Activated CD8-positive, alpha-beta T cell treated with anti-CD3 and anti-CD28 coated beads for 36 hours (primary cell): ENCODE results near the gene TOX3. TPM values are rescaled to one million over a fixed set of nuclear protein-coding genes. Genes with fewer than 3 reads are reported as not detected.

Source experiments
- ATAC-seq: fragments of 200-7000 bp; cut with Tn5 transposase; one replicate; pipeline ENCODE4 v1.10.0; 2021; ENCODE audit warnings: mild to moderate bottlenecking, moderate library complexity
- CTCF ChIA-PET: fragments of 350-600 bp; sonication (Branson Sonifier 250); formaldehyde crosslinking; loops from one replicate; lab custom pipeline; 2021; ENCODE audit warnings: antibody characterized with exemption; lab: Charles Lee
- POLR2A ChIA-PET: fragments of 350-600 bp; sonication (Branson Sonifier 250); formaldehyde crosslinking; loops from one replicate; lab custom pipeline; 2021; ENCODE audit warnings: antibody characterized with exemption; lab: Charles Lee
- DNase-seq: peaks from one replicate; pipeline ENCODE4 v3.0.0-alpha.2; 2020
- H3K27ac Mint-ChIP-seq: one replicate; pipeline ENCODE4 v1.8.0; 2021; ENCODE audit warnings: mild to moderate bottlenecking, mixed read lengths
- H3K27me3 Mint-ChIP-seq: one replicate; pipeline ENCODE4 v1.8.0; 2021; ENCODE audit warnings: mixed read lengths
- H3K36me3 Mint-ChIP-seq: one replicate; pipeline ENCODE4 v1.8.0; 2021; ENCODE audit warnings: low read depth, mixed read lengths
- H3K4me1 Mint-ChIP-seq: one replicate; pipeline ENCODE4 v1.8.0; 2021; ENCODE audit warnings: low read depth, mixed read lengths
- H3K4me3 Mint-ChIP-seq: one replicate; pipeline ENCODE4 v1.8.0; 2021; ENCODE audit warnings: mild to moderate bottlenecking, moderate library complexity, mixed read lengths
- H3K9me3 Mint-ChIP-seq: one replicate; pipeline ENCODE4 v1.8.0; 2021; ENCODE audit warnings: mixed read lengths
- intact Hi-C: fragments of 100-400 bp; cut with micrococcal nuclease; formaldehyde crosslinking; loops from one replicate; pipeline ENCODE4 v1.10.0; 2022
- total RNA-seq, 2 experiments: library from RNA; stranded (reverse); gene quantifications; one replicate each; pipeline ENCODE4 v1.2.3, GENCODE V29; 2021
- TF ChIP-seq, protein P1 (sequence below): fragments of 200-600 bp; IDR thresholded peaks from one replicate; pipeline ENCODE4 v1.8.0; 2022; ENCODE audit warnings: antibody characterized with exemption, mild to moderate bottlenecking

The TOX3 gene
- total RNA-seq, 2 experiments from 2014 or later = not detected

DNA sequence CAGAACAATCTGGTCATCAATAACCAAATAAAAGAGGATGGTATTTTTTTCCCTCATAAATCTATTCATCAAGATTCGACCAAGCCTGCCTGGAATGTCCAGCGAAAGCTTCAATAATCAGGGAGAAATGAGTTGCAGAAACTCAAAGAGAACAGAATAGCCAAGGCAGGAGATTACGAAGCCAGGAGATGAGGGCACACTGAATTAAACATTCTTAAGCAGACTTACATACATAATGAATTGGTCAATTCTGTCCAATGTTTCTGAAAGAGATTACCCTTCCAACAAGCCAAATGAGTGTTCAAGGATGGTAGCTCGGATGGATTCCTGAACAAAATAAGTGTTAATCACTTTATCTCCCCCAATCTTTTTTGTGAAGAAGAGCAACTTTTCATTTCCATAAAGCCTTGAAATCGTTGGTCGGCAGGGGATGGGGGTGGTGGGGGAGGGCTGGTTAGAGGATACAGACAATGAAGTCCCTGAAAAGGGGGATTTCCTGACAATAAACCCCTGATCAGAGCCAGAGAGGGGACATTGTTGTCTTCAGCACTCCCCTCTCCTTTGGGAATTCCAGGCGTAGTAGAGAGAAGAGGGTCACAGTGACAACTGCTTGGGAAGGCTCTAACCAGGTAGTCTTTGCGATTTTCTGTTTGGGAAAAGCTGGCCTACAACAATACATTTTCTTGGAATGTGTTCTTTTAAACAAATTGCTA, 20.7 kb downstream of the TOX3 start:
- TF ChIP-seq, protein P1, sequence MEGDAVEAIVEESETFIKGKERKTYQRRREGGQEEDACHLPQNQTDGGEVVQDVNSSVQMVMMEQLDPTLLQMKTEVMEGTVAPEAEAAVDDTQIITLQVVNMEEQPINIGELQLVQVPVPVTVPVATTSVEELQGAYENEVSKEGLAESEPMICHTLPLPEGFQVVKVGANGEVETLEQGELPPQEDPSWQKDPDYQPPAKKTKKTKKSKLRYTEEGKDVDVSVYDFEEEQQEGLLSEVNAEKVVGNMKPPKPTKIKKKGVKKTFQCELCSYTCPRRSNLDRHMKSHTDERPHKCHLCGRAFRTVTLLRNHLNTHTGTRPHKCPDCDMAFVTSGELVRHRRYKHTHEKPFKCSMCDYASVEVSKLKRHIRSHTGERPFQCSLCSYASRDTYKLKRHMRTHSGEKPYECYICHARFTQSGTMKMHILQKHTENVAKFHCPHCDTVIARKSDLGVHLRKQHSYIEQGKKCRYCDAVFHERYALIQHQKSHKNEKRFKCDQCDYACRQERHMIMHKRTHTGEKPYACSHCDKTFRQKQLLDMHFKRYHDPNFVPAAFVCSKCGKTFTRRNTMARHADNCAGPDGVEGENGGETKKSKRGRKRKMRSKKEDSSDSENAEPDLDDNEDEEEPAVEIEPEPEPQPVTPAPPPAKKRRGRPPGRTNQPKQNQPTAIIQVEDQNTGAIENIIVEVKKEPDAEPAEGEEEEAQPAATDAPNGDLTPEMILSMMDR = no peak
- ChIA-PET CTCF (no interaction called here), POLR2A (no interaction called here)
- Mint-ChIP-seq H3K27ac (no peak overlapping the region), H3K9me3 (no peaks in the 10 kb centered on the region), H3K4me1 (no peaks in the 10 kb centered on the region), H3K36me3 (no peaks in the 10 kb centered on the region), H3K27me3 (no peaks in the 10 kb centered on the region), H3K4me3 (no peak overlapping the region)
- ATAC-seq = no peak
- intact Hi-C loops = no loop called here
- DNase-seq = no peak

DNA sequence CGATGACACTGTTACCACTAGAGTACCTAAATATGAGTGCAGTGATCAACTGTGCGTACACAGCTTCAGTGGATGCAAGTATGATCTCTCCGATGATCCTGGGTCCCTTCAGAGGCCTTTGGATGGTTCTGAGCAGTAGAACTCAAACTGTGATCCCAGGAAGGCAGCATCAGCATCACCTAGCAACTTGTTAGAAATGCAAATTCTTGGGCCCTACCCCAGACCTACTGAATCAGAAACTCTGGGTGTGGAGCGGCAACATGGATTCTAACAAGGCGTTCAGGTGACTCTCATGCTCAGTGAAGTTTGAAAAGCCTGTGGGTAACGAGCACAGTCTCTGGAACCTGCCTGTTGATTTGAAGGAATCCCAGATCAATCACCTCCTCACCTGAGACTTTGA, 25.4 kb downstream of the TOX3 start:
- TF ChIP-seq, protein P1 = no peak
- intact Hi-C loops = no loop called here
- H3K36me3 Mint-ChIP-seq = no peaks in the 10 kb centered on the region
- no peaks in the 10 kb centered on the region for H3K4me1 Mint-ChIP-seq
- DNase-seq (no peak), ATAC-seq (no peak)
- H3K27me3 Mint-ChIP-seq = no peaks in the 10 kb centered on the region
- H3K27ac Mint-ChIP-seq = no peak overlapping the region
- H3K4me3 Mint-ChIP-seq = no peak overlapping the region
- H3K9me3 Mint-ChIP-seq = no peaks in the 10 kb centered on the region
- POLR2A ChIA-PET = no interaction called here
- CTCF ChIA-PET = no interaction called here

DNA sequence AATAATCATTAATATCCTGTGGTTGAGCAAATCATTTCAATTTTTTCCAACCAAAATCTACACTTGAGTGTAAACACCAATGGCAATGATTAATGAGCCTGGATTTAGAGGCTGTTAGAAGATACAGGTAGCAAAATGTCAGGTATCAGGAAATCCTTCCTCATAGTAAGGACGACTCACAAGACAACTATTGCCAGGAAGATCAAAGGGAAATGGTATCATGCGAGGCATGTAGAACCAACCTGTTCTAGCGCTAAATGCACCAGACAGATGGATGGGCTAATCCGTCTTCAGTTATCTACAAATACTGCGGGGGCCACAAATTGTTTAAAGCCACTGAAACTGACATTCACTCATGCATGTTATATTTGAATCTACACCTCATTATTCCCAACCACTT, 28.1 kb downstream of the TOX3 start:
- Mint-ChIP-seq H3K27me3 (no peaks in the 10 kb centered on the region), H3K27ac (no peak overlapping the region), H3K36me3 (no peaks in the 10 kb centered on the region), H3K9me3 (no peaks in the 10 kb centered on the region), H3K4me1 (no peaks in the 10 kb centered on the region), H3K4me3 (no peak overlapping the region)
- CTCF ChIA-PET = no interaction called here
- TF ChIP-seq, protein P1 = no peak
- DNase-seq = no peak
- POLR2A ChIA-PET = no interaction called here
- intact Hi-C loops = no loop called here
- ATAC-seq = no peak

DNA sequence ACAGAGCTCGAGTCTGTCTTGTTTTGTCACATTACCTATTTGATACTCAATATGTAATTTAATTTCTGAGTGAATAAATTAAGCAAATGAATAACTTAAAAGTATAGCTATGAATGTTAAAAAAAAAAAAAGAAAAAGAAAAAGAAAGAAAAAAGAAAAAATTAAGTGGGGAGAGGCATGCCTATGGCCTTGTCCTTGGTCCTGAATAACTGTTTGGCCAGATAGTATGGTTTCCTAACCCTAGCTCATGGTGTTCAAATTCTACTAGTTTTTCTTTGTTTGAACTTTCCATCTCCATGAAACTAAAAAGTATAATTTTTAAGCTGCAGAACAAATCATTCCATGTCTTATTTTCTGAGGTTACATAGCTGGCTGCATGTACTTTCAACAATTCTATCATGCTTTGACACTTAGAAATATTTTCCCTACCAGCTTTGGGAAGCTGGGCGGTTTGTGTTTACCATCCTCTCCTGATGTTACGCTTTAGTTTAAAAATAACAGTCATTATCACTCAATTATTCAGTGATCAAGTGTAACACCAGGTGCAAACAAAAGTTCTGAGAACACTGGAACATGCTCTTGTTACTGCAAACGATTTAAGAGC, 31.8 kb downstream of the TOX3 start:
- CTCF ChIA-PET = no interaction called here
- POLR2A ChIA-PET = no interaction called here
- Mint-ChIP-seq H3K4me3 (no peak overlapping the region), H3K27ac (no peak overlapping the region), H3K27me3 (no peaks in the 10 kb centered on the region), H3K4me1 (no peaks in the 10 kb centered on the region), H3K36me3 (no peaks in the 10 kb centered on the region), H3K9me3 (no peaks in the 10 kb centered on the region)
- TF ChIP-seq, protein P1 = no peak
- DNase-seq (no peak), ATAC-seq (no peak)
- intact Hi-C loops = no loop called here

DNA sequence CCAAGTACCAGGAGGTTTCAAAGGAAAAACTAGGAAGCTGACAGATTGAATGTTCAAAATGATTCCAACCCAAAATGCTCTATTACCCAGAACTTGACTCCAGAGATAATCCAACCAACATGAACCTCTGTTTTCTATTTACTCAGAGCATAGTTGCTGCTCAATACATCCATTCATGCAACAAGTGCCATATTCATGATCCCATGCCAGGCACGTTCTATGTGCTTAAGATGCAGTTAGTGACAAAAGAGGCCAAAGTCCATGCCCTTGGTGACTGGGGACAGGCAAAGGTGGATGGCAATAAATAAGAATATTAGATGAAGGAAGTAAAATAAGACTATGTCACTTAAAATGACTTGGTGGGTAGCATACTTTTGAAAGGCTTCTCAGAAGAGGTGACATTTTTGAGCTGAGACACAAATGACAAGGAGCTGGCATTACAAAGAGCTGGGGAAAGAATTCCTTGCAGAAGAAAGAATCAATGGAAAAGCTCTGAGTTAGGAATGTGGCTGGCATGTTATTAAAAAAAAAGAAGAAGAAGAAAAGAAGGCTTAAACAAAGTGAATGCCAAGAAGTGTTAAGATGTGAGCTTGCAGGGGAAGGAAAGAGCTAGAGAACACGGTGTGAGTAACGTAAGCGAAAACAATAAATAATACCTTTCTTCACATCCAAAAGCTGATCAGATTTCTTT, 34.5 kb downstream of the TOX3 start:
- DNase-seq = no peak
- TF ChIP-seq, protein P1 = no peak
- intact Hi-C loops = no loop called here
- H3K9me3 Mint-ChIP-seq = no peaks in the 10 kb centered on the region
- H3K36me3 Mint-ChIP-seq = no peaks in the 10 kb centered on the region
- no peaks in the 10 kb centered on the region for H3K4me1 Mint-ChIP-seq
- H3K27me3 Mint-ChIP-seq = no peaks in the 10 kb centered on the region
- no peak for ATAC-seq
- POLR2A ChIA-PET = no interaction called here
- CTCF ChIA-PET = no interaction called here
- H3K4me3 Mint-ChIP-seq = no peak overlapping the region
- H3K27ac Mint-ChIP-seq = no peak overlapping the region
